ENCODE data around the gene CNDP2.
"Not testable (repeated sequence)": the region's sequence is repeated elsewhere in the genome, so short reads cannot be mapped to it uniquely, and the experiment has no call there.

The CNDP2 gene

GRCh38 chr18:74517236-74517630 lies 21.1 kb downstream of the CNDP2 start:
- no peak for DNase-seq (ENCODE audit: low read depth in 2 of 2)

GRCh38 chr18:74518456-74519295 lies 22.5 kb downstream of the CNDP2 start:
- DNase-seq (ENCODE audit: low read depth in 2 of 2) = no peak

GRCh38 chr18:74519320-74520095 lies 23.3 kb downstream of the CNDP2 start:
- DNase-seq (ENCODE audit: low read depth in 2 of 2) = no peak

- DNase-seq (ENCODE audit: low read depth in 2 of 2) = no peak
These were observed 24.1 kb downstream of the CNDP2 start for GRCh38 chr18:74520096-74520833.

GRCh38 chr18:74521068-74521725 lies 25.0 kb downstream of the CNDP2 start:
- no peak for DNase-seq (ENCODE audit: low read depth in 2 of 2)

GRCh38 chr18:74522635-74523548 lies 26.7 kb downstream of the CNDP2 start:
- no peak for DNase-seq (ENCODE audit: low read depth in 2 of 2)

GRCh38 chr18:74524097-74524496 lies 27.9 kb downstream of the CNDP2 start:
- no peak for DNase-seq (ENCODE audit: low read depth in 2 of 2)

- DNase-seq (ENCODE audit: low read depth in 2 of 2) = not testable (repeated sequence)
These were observed 28.8 kb downstream of the CNDP2 start for GRCh38 chr18:74524915-74525314.

GRCh38 chr18:74525741-74526140 lies 29.6 kb downstream of the CNDP2 start:
- no peak for DNase-seq (ENCODE audit: low read depth in 2 of 2)

- no peak for DNase-seq (ENCODE audit: low read depth in 2 of 2)
These were observed 30.3 kb downstream of the CNDP2 start for GRCh38 chr18:74526488-74526887.

- DNase-seq (ENCODE audit: low read depth in 2 of 2) = no peak
These were observed 32.3 kb downstream of the CNDP2 start for GRCh38 chr18:74528478-74528877.

GRCh38 chr18:74528913-74529312 lies 32.8 kb downstream of the CNDP2 start:
- DNase-seq (ENCODE audit: low read depth in 2 of 2) = no peak

GRCh38 chr18:74529378-74529777 lies 33.2 kb downstream of the CNDP2 start:
- DNase-seq (ENCODE audit: low read depth in 2 of 2) = no peak

GRCh38 chr18:74529811-74530583 lies 33.8 kb downstream of the CNDP2 start:
- no peak for DNase-seq (ENCODE audit: low read depth in 2 of 2)

- DNase-seq (ENCODE audit: low read depth in 2 of 2) = no peak
These were observed 34.4 kb downstream of the CNDP2 start for GRCh38 chr18:74530584-74530862.

- no peak for DNase-seq (ENCODE audit: low read depth in 2 of 2)
These were observed 34.9 kb downstream of the CNDP2 start for GRCh38 chr18:74531043-74531442.

- no peak for DNase-seq (ENCODE audit: low read depth in 2 of 2)
These were observed 36.4 kb downstream of the CNDP2 start for GRCh38 chr18:74532511-74533025.

- no peak for DNase-seq (ENCODE audit: low read depth in 2 of 2)
These were observed 37.5 kb downstream of the CNDP2 start for GRCh38 chr18:74533666-74534065.

- no peak for DNase-seq (ENCODE audit: low read depth in 2 of 2)
These were observed 38.2 kb downstream of the CNDP2 start, which contains the start of gene CNDP1 for GRCh38 chr18:74534150-74534969. TSS of gene CNDP1 (plus strand) at chr18:74534500. CDS start at chr18:74534668, 168 bp downstream.

Data from stimulated activated CD4-positive, alpha-beta T cell treated with anti-CD3 and anti-CD28 coated beads, Interleukin-15, amount 100 ng/mL, for 48 hours (primary cell).